ENCODE measurements around the gene C12orf76. TPM values are rescaled to one million over a fixed set of nuclear protein-coding genes. Genes with fewer than 3 reads are reported as not detected.
A peak's percentile ranks its signal among the peaks of the same experiment; 100 is the strongest.
"Not testable (repeated sequence)": the region's sequence is repeated elsewhere in the genome, so short reads cannot be mapped to it uniquely, and the experiment has no call there.

Gene C12orf76
- total and polyA plus RNA-seq, 7 donors, result 3.0 to 20.1 (median 11.3) TPM

GRCh38 chr12:110077800-110078199 is 29.5 kb upstream of the C12orf76 start:
- Histone ChIP-seq H3K4me1 (peaks cover 0 to 9% (median 0%) of the 10 kb centered on the region in 4 donors), H3K36me3 (no peaks in the 10 kb centered on the region), H3K27ac (no peak overlapping the region), H3K4me3 (no peak overlapping the region), H3K27me3 (no peaks in the 10 kb centered on the region), H3K9me3 (no peaks in the 10 kb centered on the region)
- intact Hi-C loops (cut with DNase I), result no loop called here
- 81 to 87% methylated on average over 4 of the region's 4 CpGs for WGBS, 2 donors
- TF ChIP-seq POLR2AphosphoS5 (IDR thresholded peaks at IDR 0.05) (no peak), EP300 (IDR thresholded peaks at IDR 0.05) (no peak), CTCF (IDR thresholded peaks at IDR 0.05) (no peak), POLR2A (IDR thresholded peaks at IDR 0.05) (no peak)
- DNase-seq, result no peak

GRCh38 chr12:110075880-110076279 is 27.6 kb upstream of the C12orf76 start:
- Histone ChIP-seq H3K4me3 (no peak overlapping the region), H3K4me1 (peaks cover 0 to 9% (median 0%) of the 10 kb centered on the region in 4 donors), H3K36me3 (no peaks in the 10 kb centered on the region), H3K27me3 (no peaks in the 10 kb centered on the region), H3K27ac (no peak overlapping the region), H3K9me3 (no peaks in the 10 kb centered on the region)
- WGBS, 2 donors, result 97 to 99% methylated on average over 1 of the region's 1 CpG
- intact Hi-C loops (cut with DNase I), result no loop called here
- no peak for DNase-seq
- TF ChIP-seq POLR2A (IDR thresholded peaks at IDR 0.05), result no peak
- TF ChIP-seq POLR2AphosphoS5 (IDR thresholded peaks at IDR 0.05), result no peak
- no peak for TF ChIP-seq CTCF (IDR thresholded peaks at IDR 0.05)
- TF ChIP-seq EP300 (IDR thresholded peaks at IDR 0.05), result no peak

- Histone ChIP-seq H3K9me3 (no peaks in the 10 kb centered on the region), H3K27me3 (no peaks in the 10 kb centered on the region), H3K36me3 (no peaks in the 10 kb centered on the region), H3K4me1 (peaks cover 0 to 9% (median 0%) of the 10 kb centered on the region in 4 donors), H3K4me3 (peak overlapping the region in 1 of 4 donors; percentile 46), H3K27ac (peak overlapping the region in 3 of 4 donors; percentile 33 to 42 (median 37))
- DNase-seq, result no peak
- WGBS, 2 donors, result 81 to 87% methylated on average over 5 of the region's 5 CpGs
- intact Hi-C loops (cut with DNase I), result no loop called here
- TF ChIP-seq EP300 (IDR thresholded peaks at IDR 0.05) (no peak), POLR2AphosphoS5 (IDR thresholded peaks at IDR 0.05) (no peak), POLR2A (IDR thresholded peaks at IDR 0.05) (no peak), CTCF (IDR thresholded peaks at IDR 0.05) (no peak)
Measured at GRCh38 chr12:110074089-110074488, 25.8 kb upstream of the C12orf76 start.

- WGBS, 2 donors, result 17 to 22% methylated on average over 19 of the region's 19 CpGs
- H3K27ac ChIP-seq, result peak overlapping the region in 3 of 4 donors; percentile 4 to 54 (median 44)
- TF ChIP-seq POLR2AphosphoS5 (IDR thresholded peaks at IDR 0.05) (peak; percentile 4 to 32 (median 22)), POLR2A (IDR thresholded peaks at IDR 0.05) (no peak)
- intact Hi-C loops (cut with DNase I), result no loop called here
- peaks cover 0 to 9% (median 0%) of the 10 kb centered on the region in 4 donors for H3K4me1 ChIP-seq
- peak overlapping the region; percentile 23 to 46 (median 42) for H3K4me3 ChIP-seq
- peak; percentile 84 for DNase-seq
- H3K9me3 ChIP-seq, result no peaks in the 10 kb centered on the region
- no peaks in the 10 kb centered on the region for H3K27me3 ChIP-seq
- H3K36me3 ChIP-seq, result no peaks in the 10 kb centered on the region
Measured at GRCh38 chr12:110073049-110073831, 24.9 kb upstream of the C12orf76 start.

- H3K27me3 ChIP-seq; H3K4me1 ChIP-seq; intact Hi-C loops (cut with DNase I); DNase-seq; H3K9me3 ChIP-seq; H3K36me3 ChIP-seq: not testable (repeated sequence)
- WGBS, 2 donors, result 69 to 86% methylated on average over 9 of the region's 9 CpGs
- H3K4me3 ChIP-seq, result peak overlapping the region; percentile 23 to 46 (median 42)
- peak overlapping the region in 3 of 4 donors; percentile 4 to 54 (median 44) for H3K27ac ChIP-seq
Measured at GRCh38 chr12:110072636-110073035, 24.3 kb upstream of the C12orf76 start.

Measured in sigmoid colon (tissue), 7 donors.